ENCODE measurements around the gene INPP4A.

DNA sequence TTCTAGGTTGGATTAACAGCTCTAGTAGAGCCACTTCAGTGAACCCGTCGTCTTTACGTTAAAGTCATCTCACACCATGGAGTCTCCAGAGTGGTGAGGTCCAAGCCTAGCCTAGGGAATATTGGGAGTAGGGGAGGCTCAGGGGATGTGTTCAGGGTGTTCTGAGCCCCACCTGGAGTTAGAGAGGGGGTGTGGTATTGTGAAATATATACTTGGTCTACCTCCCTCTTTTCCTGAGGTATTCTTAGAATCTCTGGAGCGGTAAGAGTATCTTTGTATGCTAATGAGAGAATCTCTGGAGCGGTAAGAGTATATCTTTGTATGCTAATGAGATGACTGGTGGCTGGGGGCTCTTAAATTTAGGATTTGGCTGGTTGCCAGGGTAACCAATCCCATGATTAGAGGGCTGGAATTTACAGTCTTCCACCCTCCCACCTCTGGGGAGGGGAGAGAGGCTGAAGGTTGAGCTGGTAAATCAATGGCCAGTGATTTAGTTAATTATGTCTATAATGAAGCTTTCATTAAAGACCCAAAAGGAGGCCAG lies 69.5 kb downstream of the INPP4A start:
- TF ChIP-seq, protein P1, sequence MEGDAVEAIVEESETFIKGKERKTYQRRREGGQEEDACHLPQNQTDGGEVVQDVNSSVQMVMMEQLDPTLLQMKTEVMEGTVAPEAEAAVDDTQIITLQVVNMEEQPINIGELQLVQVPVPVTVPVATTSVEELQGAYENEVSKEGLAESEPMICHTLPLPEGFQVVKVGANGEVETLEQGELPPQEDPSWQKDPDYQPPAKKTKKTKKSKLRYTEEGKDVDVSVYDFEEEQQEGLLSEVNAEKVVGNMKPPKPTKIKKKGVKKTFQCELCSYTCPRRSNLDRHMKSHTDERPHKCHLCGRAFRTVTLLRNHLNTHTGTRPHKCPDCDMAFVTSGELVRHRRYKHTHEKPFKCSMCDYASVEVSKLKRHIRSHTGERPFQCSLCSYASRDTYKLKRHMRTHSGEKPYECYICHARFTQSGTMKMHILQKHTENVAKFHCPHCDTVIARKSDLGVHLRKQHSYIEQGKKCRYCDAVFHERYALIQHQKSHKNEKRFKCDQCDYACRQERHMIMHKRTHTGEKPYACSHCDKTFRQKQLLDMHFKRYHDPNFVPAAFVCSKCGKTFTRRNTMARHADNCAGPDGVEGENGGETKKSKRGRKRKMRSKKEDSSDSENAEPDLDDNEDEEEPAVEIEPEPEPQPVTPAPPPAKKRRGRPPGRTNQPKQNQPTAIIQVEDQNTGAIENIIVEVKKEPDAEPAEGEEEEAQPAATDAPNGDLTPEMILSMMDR (IDR thresholded peaks at IDR 0.05), result no peak
- no peak for TF ChIP-seq POLR2AphosphoS5 (IDR thresholded peaks at IDR 0.05)
